SK-N-SH treated with all-trans-retinoic acid at 6 μM for 48 hours (cell line): ENCODE data around the gene PRSS21.

Experiments
- PPARA ChIP-seq: fragments of 250-450 bp; sonication (Bioruptor Pico); IDR thresholded peaks from 2 replicates; pipeline ENCODE4 v1.5.0; 2020; ENCODE audit warnings: mild to moderate bottlenecking, borderline replicate concordance
- RARB ChIP-seq: fragments of 250-450 bp; sonication (Bioruptor Pico); IDR thresholded peaks from 2 replicates; pipeline ENCODE4 v1.8.0; 2021; ENCODE audit warnings: mild to moderate bottlenecking, moderate library complexity
- ZNF70 ChIP-seq: fragments of 450-650 bp; formaldehyde crosslinking; IDR thresholded peaks from 2 replicates; pipeline ENCODE4 v1.5.0; 2020; ENCODE audit warnings: mild to moderate bottlenecking, moderate library complexity
- TF ChIP-seq, protein P1 (sequence below): fragments of 250-450 bp; sonication (Bioruptor Pico); IDR thresholded peaks from 2 replicates; pipeline ENCODE4 v1.8.0; 2020; ENCODE audit warnings: mild to moderate bottlenecking, moderate library complexity, borderline replicate concordance

- TF ChIP-seq RARB (no peak), ZNF70 (CRISPR knock-in tag) (no peak), PPARA (CRISPR knock-in tag) (no peak)
- TF ChIP-seq, protein P1, sequence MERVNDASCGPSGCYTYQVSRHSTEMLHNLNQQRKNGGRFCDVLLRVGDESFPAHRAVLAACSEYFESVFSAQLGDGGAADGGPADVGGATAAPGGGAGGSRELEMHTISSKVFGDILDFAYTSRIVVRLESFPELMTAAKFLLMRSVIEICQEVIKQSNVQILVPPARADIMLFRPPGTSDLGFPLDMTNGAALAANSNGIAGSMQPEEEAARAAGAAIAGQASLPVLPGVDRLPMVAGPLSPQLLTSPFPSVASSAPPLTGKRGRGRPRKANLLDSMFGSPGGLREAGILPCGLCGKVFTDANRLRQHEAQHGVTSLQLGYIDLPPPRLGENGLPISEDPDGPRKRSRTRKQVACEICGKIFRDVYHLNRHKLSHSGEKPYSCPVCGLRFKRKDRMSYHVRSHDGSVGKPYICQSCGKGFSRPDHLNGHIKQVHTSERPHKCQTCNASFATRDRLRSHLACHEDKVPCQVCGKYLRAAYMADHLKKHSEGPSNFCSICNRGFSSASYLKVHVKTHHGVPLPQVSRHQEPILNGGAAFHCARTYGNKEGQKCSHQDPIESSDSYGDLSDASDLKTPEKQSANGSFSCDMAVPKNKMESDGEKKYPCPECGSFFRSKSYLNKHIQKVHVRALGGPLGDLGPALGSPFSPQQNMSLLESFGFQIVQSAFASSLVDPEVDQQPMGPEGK (CRISPR knock-in tag), result no peak
Observed at GRCh38 chr16:2779151-2779920, 37.7 kb upstream of the PRSS21 start.
